HG03575 (cell line): ENCODE measurements around the gene EID2.
A peak's percentile ranks its signal among the peaks of the same experiment; 100 is the strongest.

Source experiments
- ATAC-seq: cut with Tn5 transposase; IDR thresholded peaks from one replicate; pipeline ENCODE4 v1.9.1; 2021; ENCODE audit not compliant: unreplicated experiment, insufficient number of reproducible peaks, low FRiP score; ENCODE audit errors: extremely low read depth

The EID2 gene

DNA sequence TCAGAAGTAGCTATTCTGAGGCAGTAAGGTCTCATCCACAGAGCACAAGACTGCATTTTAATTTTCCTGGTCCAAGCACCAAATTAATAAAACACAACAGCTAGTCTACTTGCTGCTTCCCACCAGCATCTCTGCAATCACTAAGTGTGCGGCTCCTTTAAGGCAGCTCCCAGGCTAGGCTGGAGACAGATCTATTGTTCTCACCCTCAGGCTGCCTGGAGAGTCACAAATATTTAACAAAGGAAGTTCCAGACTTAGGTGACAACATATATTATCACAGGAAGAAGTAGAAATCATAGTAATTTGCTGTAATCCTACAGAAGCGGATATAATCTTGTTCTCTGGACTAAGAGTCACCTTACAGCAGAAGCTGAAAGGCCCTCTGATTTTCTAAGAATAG, 2.2 kb upstream of the EID2 start:
- ATAC-seq = no peak

DNA sequence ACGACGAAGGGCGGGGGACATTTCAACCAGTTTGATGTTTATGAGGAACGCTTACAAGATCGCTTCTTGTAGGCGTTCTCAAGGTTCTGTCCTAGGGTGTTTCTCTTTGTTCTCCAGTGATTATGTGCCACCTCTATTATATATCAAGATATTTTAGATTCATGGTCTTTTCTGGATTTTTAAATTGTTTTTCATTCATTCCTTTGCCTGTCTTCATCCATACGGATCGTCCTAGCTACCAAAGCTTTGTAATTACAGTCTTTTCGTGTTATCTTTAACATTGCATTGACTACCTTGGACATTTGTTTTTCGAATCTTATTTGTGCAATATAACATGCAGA, 342 bp upstream of the EID2 start:
- no peak for ATAC-seq

GRCh38 chr19:39539165-39539517, 820 bp downstream of the EID2 start:
- ATAC-seq = no peak

DNA sequence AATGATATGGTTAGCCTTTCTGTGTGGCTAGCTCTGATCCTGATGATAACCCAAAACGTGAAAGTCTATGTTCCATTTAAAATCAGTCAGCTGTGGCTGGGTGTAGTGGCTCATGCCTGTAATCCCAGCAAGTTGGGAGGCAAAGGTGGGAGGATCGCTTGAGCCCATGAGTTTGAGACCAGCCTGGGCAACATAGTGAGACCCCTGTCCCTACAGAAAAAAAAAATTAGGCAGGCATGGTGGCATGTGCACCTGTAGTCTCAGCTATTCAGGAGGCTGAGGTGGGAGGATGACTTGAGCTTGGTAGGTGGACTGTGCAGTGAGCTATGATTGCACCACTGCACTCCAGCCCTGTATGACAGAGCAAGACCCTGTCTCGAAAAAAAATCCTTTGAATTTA, 6.2 kb downstream of the EID2 start:
- ATAC-seq = no peak

DNA sequence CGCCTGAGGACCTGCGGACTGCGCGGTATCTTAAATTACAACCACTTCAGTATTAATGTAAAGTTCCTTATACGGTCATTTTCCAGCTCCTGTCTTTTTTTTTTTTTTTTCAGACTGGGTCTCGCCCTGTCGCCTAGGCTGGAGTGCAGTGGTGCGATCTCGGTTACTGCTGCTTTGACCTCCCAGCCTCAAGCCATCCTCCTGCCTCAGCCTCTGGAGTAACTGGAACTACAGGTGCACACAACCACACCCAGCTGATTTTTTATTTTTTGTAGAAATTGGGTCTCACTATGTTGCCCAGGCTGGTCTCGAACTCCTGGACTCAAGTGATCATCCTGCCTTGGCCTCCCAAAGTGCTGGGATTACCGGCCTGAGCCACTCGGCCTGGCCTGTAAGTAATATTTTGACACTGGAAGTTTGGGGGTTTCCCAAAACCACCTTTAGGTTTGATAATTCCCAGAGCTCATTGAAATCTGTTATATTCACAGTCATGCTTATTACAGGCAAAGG, 6.9 kb downstream of the EID2 start:
- no peak for ATAC-seq

- ATAC-seq = peak; percentile 82
These were observed 7.5 kb downstream of the EID2 start, which contains the start of gene EID2B for GRCh38 chr19:39532233-39533002. Gene EID2B (minus strand): TSS chr19:39532852. CDS start chr19:39532802, 50 bp downstream.

DNA sequence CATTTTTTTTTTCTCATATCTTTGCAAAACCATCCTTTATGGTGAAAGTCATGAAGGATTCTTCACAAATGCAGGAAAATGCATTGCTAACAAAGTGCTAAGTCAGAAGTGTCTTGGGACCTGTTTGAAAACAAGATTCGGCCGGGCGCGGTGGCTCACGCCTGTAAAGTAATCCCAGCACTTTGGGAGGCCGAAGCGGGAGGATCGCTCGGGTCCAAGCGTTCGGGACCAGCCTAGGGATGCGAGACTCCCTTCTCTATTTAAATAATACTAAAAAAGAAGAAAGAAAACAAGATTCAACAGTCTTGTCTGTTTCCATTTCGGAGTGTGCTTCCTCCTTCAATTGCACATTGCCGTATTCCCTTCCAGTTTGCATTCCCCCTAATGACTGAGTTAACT, 8.1 kb downstream of the EID2 start:
- ATAC-seq = no peak

- no peak for ATAC-seq
These were observed 14.8 kb downstream of the EID2 start for GRCh38 chr19:39525205-39525604.

DNA sequence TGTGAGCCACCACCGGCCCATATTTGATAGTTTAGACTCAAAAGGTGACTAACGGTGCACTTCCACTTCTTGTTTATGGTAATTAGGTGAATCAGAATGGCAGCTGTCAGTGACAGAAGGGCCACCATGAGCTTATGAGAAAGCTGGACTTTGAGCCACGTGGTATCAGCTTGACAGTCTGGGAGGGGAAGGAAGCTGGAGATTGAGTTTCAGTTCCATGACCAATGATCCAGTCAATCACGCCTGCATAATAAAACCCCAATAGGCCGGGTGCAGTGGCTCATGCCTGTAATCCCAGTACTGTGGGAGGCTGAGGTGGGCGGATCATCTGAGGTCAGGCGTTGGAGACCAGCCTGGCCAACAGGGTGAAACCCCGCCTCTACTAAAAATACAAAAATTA, 15.5 kb downstream of the EID2 start:
- ATAC-seq = no peak

DNA sequence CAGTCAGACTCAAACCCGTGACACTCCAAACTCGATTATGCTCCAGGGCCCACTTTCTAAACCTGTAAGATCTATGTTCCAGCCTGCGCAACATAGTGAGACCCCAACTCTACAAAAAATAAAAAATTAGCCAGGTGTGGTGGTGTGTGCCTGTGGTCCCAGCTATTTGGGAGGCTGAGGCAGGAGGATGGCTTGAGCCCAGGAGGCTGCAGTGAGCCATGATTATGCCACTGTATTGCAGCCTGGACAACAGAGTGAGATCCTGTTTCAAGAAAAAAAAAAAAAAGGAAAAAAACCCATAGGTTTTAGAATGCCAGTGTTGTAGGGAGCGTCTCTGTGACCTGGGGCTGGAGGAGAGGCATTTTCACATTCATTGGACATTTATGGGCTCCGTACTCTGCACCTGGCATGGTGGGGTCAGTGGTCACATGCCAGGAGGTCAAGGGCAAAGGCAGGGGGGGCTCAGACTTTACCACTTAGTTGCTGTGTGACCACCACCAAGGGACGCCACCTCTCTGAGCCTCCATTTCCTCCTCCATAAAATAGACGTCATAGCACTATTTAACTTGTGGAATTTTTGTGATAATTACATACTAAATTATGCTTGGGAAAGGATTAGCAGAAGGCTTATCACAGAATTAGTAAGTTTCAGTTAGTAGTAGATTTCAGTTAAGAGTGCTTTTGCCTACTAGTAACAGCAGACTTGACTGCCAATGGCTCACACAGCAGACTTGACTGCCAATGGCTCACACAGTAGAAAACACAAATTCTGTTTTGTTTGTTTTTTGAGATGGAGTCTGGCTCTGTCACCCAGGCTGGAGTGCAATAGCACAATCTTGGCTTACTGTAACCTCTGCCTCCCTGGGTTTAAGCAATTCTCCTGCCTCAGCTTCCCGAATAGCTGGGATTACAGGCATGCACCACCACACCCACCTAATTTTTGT, 19.1 kb downstream of the EID2 start:
- no peak for ATAC-seq

- ATAC-seq = no peak
These were observed 21.0 kb downstream of the EID2 start for GRCh38 chr19:39518975-39519374.

DNA sequence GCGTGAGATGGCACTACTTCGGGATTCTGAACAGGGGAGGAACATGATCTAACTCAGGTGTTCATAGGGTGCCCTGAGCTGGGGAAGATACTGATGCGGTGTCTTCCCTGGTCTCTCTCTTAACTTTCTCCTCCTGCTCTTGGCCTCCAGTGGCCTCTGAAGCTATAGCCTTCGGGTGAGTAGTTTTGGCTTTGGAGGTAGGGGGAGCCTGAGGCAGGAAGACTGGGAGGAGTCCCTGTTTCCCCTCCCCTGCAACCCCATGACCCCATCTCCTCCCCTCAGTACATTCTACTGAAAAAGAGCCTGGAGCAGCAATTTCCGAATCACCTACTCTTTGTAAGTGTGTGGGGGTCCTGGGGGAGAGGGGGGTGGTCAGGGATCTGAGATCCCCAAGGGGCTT, 21.5 kb downstream of the EID2 start:
- ATAC-seq = no peak

GRCh38 chr19:39517432-39517831, 22.5 kb downstream of the EID2 start:
- no peak for ATAC-seq

- no peak for ATAC-seq
These were observed 23.7 kb downstream of the EID2 start for GRCh38 chr19:39516270-39516669.

GRCh38 chr19:39515551-39516191, 24.3 kb downstream of the EID2 start:
- no peak for ATAC-seq

DNA sequence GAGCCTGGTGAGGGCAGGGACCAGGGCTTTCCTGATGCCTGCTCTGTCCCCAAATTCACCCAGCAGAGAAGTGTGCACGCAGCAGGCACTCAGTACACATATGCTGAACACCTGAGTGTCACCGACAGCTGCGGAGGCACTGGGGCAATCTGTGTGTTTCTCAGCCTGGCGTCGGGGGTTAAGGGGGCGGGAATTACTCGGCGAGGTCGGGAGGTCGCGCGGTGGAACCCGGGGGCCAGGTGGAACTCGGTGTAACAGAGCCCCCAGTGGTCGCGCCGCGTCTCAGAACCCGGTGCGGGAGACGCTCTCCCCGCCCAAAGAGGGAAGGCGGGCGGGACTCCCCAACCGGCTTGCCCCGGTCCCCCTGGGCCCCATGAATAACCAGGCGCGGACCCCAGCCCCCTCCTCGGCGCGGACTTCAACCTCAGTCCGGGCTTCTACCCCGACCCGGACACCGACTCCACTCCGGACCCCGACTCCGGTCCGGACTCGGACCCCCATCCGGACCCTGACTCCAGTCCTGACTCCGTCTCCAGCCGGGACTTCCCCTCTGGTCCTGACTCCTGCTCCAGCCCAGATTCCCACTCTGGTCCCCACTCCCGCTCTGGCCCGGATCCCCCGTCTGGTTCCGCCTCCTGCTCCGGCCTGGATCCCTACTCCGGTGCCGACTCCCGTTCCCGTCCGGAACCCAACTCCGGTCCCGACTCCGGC, 25.0 kb downstream of the EID2 start, which contains the start of gene SELENOV:
Gene SELENOV, plus strand, starts transcription at position 300 of the 711 bp plus-strand sequence. Its CDS starts 74 bp downstream, at position 374.
- no peak for ATAC-seq

DNA sequence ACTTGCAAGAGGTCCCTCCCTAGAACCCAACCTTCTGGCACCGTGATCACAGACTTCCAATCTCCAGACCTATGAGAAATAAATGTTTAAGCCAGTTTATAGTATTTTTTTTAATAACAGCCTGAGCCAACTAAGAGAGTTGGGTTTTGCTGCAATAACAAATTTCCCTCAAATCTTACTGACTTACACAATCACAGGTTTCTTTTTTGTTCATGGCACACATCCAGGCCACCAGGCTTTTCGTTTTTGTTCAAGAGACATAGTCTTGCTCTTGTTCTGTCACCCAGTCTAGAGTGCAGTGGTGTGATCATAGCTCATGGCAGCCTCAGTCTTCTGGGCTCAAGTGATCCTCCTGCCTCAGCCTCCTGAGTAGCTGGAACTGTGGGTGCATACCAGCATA, 27.0 kb downstream of the EID2 start:
- no peak for ATAC-seq

- ATAC-seq = no peak
These were observed 30.7 kb downstream of the EID2 start for GRCh38 chr19:39509233-39509632.

- ATAC-seq = no peak
These were observed 31.3 kb downstream of the EID2 start for GRCh38 chr19:39508629-39509028.
